Measurements from ENCODE around the gene CEP70.

GRCh38 chr3:138600100-138600745, 6.2 kb upstream of the CEP70 start:
- no peak for TF ChIP-seq POLR2AphosphoS5 (IDR thresholded peaks at IDR 0.05)
- no peak for TF ChIP-seq CTCF (IDR thresholded peaks at IDR 0.05)

All from gastroesophageal sphincter (tissue), 3 donors.